Measurements from ENCODE around the gene RFX1. TPM values are rescaled to one million over a fixed set of nuclear protein-coding genes. Genes with fewer than 3 reads are reported as not detected.

Gene RFX1
- total and polyA plus RNA-seq, 2 donors (not counting 1 experiment from before 2014, with no cell fraction given), result 9.2 to 33.3 TPM

GRCh38 chr19:14019100-14019499, 13.0 kb upstream of the RFX1 start:
- intact Hi-C loops (cut with micrococcal nuclease), result loop anchor here (1.0 kb wide), 2 partner anchors 13 to 14 kb away; no protein-coding TSS in a partner anchor
- CTCF ChIA-PET, result interaction anchor here (0.6 to 2.9 kb wide), 8 partner anchors 9 to 1105 kb away, joined by 3 to 30 read pairs (median 7); partner anchors contain the start of genes IL27RA and RLN3
- no peak overlapping the region for H2AFZ ChIP-seq (ENCODE audit: insufficient read depth, low read depth, low read length, poor library complexity, severe bottlenecking)

More at GRCh38 chr19:14019100-14019499, 13.0 kb upstream of the RFX1 start:
- Histone ChIP-seq H3K4me3 (ENCODE audit: control extremely low read depth in 1 of 5, extremely low read depth in 1 of 5, insufficient read depth in 1 of 5, low read depth in 2 of 5, low read length in 4 of 5) (peak overlapping the region in 2 of 5 experiments; percentile 30 to 53), H3K4me2 (replicated peaks; ENCODE audit: low read depth, low read length, poor library complexity, severe bottlenecking) (peak overlapping the region; percentile 73), H3K9ac (ENCODE audit: low read length) (no peak overlapping the region), H3K27me3 (replicated peaks in 1 of 4; ENCODE audit: control extremely low read depth in 1 of 4, control insufficient read depth in 3 of 4, insufficient read depth in 4 of 4, low read length in 3 of 4) (no peaks in the 10 kb centered on the region), H3K27ac (ENCODE audit: low read length in 2 of 2) (no peak overlapping the region), H3K79me2 (ENCODE audit: control insufficient read depth, insufficient read depth, low read length) (peaks cover 12% of the 10 kb centered on the region), H3K9me3 (ENCODE audit: control extremely low read depth in 1 of 3, control insufficient read depth in 2 of 3, insufficient read depth in 1 of 3, low read length in 2 of 3) (no peaks in the 10 kb centered on the region), H3K4me1 (ENCODE audit: control insufficient read depth in 2 of 2, insufficient read depth in 2 of 2, low read length in 2 of 2) (peaks cover 28 to 60% of the 10 kb centered on the region in 2 donors), H3K36me3 (replicated peaks in 1 of 2; ENCODE audit: control extremely low read depth in 1 of 2, control insufficient read depth in 1 of 2, extremely low read depth in 1 of 2, insufficient read depth in 2 of 2, low read length in 1 of 2) (no peaks in the 10 kb centered on the region), H4K20me1 (ENCODE audit: control insufficient read depth, insufficient read depth, low read length, poor library complexity, severe bottlenecking) (no peaks in the 10 kb centered on the region)
- peak overlapping the region; percentile 42 for H3K4me3 Mint-ChIP-seq
- peak overlapping the region; percentile 42 for H3K27ac Mint-ChIP-seq
- H3K4me1 Mint-ChIP-seq, result peaks cover 32% of the 10 kb centered on the region
- no peaks in the 10 kb centered on the region for H3K27me3 Mint-ChIP-seq
- ATAC-seq (ENCODE audit: low read depth), result peak; percentile 62
- TF ChIP-seq CTCF (IDR thresholded peaks at IDR 0.05), result no peak
- no peak for TF ChIP-seq EZH2 (IDR thresholded peaks at IDR 0.05; ENCODE audit: borderline replicate concordance, insufficient read depth, low read depth, low read length, poor library complexity, severe bottlenecking)
- peak; percentile 81 for DNase-seq
- WGBS (ENCODE audit: insufficient coverage), result 20% methylated on average over 1 of the region's 6 CpGs
- POLR2A ChIA-PET, result interaction anchor here (0.6 to 1.7 kb wide), 11 partner anchors 10 to 350 kb away, joined by 3 to 17 read pairs (median 7); partner anchors contain the start of genes ASF1B, IL27RA and RFX1
- H3K9me3 Mint-ChIP-seq (ENCODE audit: insufficient read depth), result no peaks in the 10 kb centered on the region

Data from B cell (primary cell).